Measurements from ENCODE around the gene PRPF38B. TPM values are rescaled to one million over a fixed set of nuclear protein-coding genes. Genes with fewer than 3 reads are reported as not detected.

Gene PRPF38B
- total RNA-seq, 5 donors from 2014 or later (not counting 1 experiment from before 2014, with no cell fraction given) = 109 to 130 (median 110) TPM

- peaks cover 3 to 9% of the 10 kb centered on the region in 2 donors for H3K27me3 Mint-ChIP-seq
- no peak overlapping the region for H3K4me3 Mint-ChIP-seq
- H3K27me3 ChIP-seq (replicated peaks in 1 of 2; ENCODE audit: control insufficient read depth in 2 of 2, extremely low read depth in 1 of 2, insufficient read depth in 2 of 2, low read length in 1 of 2) = no peaks in the 10 kb centered on the region
- no peak for DNase-seq
- CTCF ChIA-PET = no interaction called here
- no peak overlapping the region for H3K4me3 ChIP-seq (ENCODE audit: control insufficient read depth in 1 of 2, extremely low read depth in 1 of 2, low read length in 1 of 2)
- H3K4me1 ChIP-seq (ENCODE audit: control insufficient read depth in 1 of 2, extremely low read depth in 1 of 2, insufficient read depth in 2 of 2, low read length in 2 of 2) = no peaks in the 10 kb centered on the region
- no peak overlapping the region for H3K27ac Mint-ChIP-seq
- H3K36me3 ChIP-seq (ENCODE audit: control insufficient read depth in 2 of 2, extremely low read depth in 1 of 2, insufficient read depth in 1 of 2, low read length in 1 of 2) = no peaks in the 10 kb centered on the region
- no peaks in the 10 kb centered on the region for H3K36me3 Mint-ChIP-seq
- 89% methylated on average over 9 of the region's 9 CpGs for WGBS (ENCODE audit: insufficient coverage)
- no peak for ATAC-seq (replicated peaks in 1 of 4)
- H3K9me3 ChIP-seq = no peaks in the 10 kb centered on the region
- H3K4me1 Mint-ChIP-seq = no peaks in the 10 kb centered on the region
- no peaks in the 10 kb centered on the region for H3K9me3 Mint-ChIP-seq
- POLR2A ChIA-PET = interaction anchor here in 1 of 2 donors (1.0 kb wide), 1 partner anchor 13 kb away, joined by 3 read pairs; no protein-coding TSS in a partner anchor
- no peak overlapping the region for H3K27ac ChIP-seq (ENCODE audit: low read length)
Observed at GRCh38 chr1:108717774-108718316, 25.7 kb downstream of the PRPF38B start.

DNA sequence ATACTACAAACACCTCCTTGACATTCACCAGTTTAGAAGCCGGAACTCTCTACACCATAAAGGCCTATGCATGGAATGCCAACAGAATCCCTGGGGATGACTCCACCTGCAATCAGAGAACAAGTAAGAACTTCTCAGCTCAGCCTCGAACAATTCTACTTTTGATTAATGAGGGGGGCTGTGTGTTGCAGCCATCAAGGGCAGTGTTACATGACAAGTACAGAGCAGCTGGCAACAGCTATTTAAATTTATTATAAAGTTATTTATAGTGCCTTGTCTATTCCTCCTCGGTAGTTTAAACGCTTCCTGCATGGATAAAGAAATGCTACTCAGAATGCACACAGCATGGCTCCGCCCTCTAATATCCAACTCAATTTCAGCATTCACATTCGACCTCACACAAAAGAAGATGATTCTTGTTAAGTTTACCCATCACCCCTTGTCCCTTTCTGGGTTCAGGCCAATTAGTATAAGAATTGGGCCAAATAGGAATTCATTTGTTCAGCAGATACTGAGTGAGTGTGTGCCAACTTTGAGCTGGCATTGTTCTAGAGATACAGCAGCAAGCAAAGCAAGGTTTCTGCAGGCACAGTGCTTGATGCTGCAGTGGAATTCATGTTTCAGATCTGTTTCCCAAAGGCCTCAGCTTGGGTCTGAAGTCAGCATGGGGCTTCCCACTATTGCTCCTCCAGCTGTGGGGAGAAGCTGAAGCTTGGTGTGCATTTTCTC lies 27.0 kb downstream of the PRPF38B start:
- no peak overlapping the region for H3K4me3 Mint-ChIP-seq
- H3K36me3 ChIP-seq (ENCODE audit: control insufficient read depth in 2 of 2, extremely low read depth in 1 of 2, insufficient read depth in 1 of 2, low read length in 1 of 2) = no peaks in the 10 kb centered on the region
- H3K27me3 Mint-ChIP-seq = peaks cover 3 to 5% of the 10 kb centered on the region in 2 donors
- WGBS (ENCODE audit: insufficient coverage) = no CpG with 5 or more reads among the region's 6 CpGs
- no peak overlapping the region for H3K4me3 ChIP-seq (ENCODE audit: control insufficient read depth in 1 of 2, extremely low read depth in 1 of 2, low read length in 1 of 2)
- ATAC-seq (replicated peaks in 1 of 4) (no peak), DNase-seq (no peak)
- no peaks in the 10 kb centered on the region for H3K9me3 ChIP-seq
- H3K4me1 ChIP-seq (ENCODE audit: control insufficient read depth in 1 of 2, extremely low read depth in 1 of 2, insufficient read depth in 2 of 2, low read length in 2 of 2) = no peaks in the 10 kb centered on the region
- ChIA-PET CTCF (no interaction called here), POLR2A (interaction anchor here in 1 of 2 donors (0.5 kb wide), 1 partner anchor 115 kb away, joined by 4 read pairs; no protein-coding TSS in a partner anchor)
- H3K9me3 Mint-ChIP-seq = no peaks in the 10 kb centered on the region
- H3K27me3 ChIP-seq (replicated peaks in 1 of 2; ENCODE audit: control insufficient read depth in 2 of 2, extremely low read depth in 1 of 2, insufficient read depth in 2 of 2, low read length in 1 of 2) = no peaks in the 10 kb centered on the region
- H3K27ac Mint-ChIP-seq = no peak overlapping the region
- no peaks in the 10 kb centered on the region for H3K36me3 Mint-ChIP-seq
- no peaks in the 10 kb centered on the region for H3K4me1 Mint-ChIP-seq
- H3K27ac ChIP-seq (ENCODE audit: low read length) = no peak overlapping the region

GRCh38 chr1:108719656-108720435 lies 27.7 kb downstream of the PRPF38B start:
- H3K27me3 ChIP-seq (replicated peaks in 1 of 2; ENCODE audit: control insufficient read depth in 2 of 2, extremely low read depth in 1 of 2, insufficient read depth in 2 of 2, low read length in 1 of 2) = no peaks in the 10 kb centered on the region
- no peak for ATAC-seq (replicated peaks in 1 of 4)

DNA sequence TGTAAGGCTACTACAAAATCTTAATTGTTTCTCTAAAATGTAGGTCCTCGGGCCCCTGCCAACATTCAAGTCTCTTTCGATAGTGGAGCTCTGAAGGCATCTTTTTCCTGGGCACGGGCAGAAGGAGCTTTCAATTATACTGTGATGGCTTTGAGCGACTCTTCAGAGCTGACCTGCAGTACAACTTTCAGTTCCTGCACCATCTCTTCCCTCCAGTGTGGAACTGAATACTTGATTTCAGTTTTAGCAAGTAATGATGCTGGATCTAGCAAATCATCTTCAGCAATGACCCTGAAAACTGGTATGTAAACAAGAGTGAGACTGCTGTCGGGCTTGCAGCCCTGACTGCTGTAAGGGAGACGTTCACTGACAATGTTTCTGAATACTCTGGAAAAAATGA lies 30.2 kb downstream of the PRPF38B start:
- DNase-seq = no peak
- Histone ChIP-seq H3K27ac (ENCODE audit: low read length) (no peak overlapping the region), H3K4me3 (ENCODE audit: control insufficient read depth in 1 of 2, extremely low read depth in 1 of 2, low read length in 1 of 2) (no peak overlapping the region), H3K36me3 (ENCODE audit: control insufficient read depth in 2 of 2, extremely low read depth in 1 of 2, insufficient read depth in 1 of 2, low read length in 1 of 2) (no peaks in the 10 kb centered on the region), H3K9me3 (no peaks in the 10 kb centered on the region), H3K4me1 (ENCODE audit: control insufficient read depth in 1 of 2, extremely low read depth in 1 of 2, insufficient read depth in 2 of 2, low read length in 2 of 2) (no peaks in the 10 kb centered on the region), H3K27me3 (replicated peaks in 1 of 2; ENCODE audit: control insufficient read depth in 2 of 2, extremely low read depth in 1 of 2, insufficient read depth in 2 of 2, low read length in 1 of 2) (peaks cover 0 to 5% of the 10 kb centered on the region in 2 experiments)
- Mint-ChIP-seq H3K36me3 (no peaks in the 10 kb centered on the region), H3K27me3 (peaks cover 0 to 3% of the 10 kb centered on the region in 2 donors), H3K4me3 (no peak overlapping the region), H3K4me1 (no peaks in the 10 kb centered on the region), H3K27ac (no peak overlapping the region), H3K9me3 (no peaks in the 10 kb centered on the region)
- ATAC-seq (replicated peaks in 1 of 4) = no peak
- CTCF ChIA-PET = interaction anchor here in 1 of 2 donors (0.7 kb wide), 1 partner anchor 67 kb away, joined by 3 read pairs; no protein-coding TSS in a partner anchor
- WGBS (ENCODE audit: insufficient coverage) = 88% methylated on average over 4 of the region's 6 CpGs
- POLR2A ChIA-PET = no interaction called here

More at GRCh38 chr1:108719656-108720435, 27.7 kb downstream of the PRPF38B start:
- Histone ChIP-seq H3K27ac (ENCODE audit: low read length) (no peak overlapping the region), H3K9me3 (no peaks in the 10 kb centered on the region), H3K36me3 (ENCODE audit: control insufficient read depth in 2 of 2, extremely low read depth in 1 of 2, insufficient read depth in 1 of 2, low read length in 1 of 2) (no peaks in the 10 kb centered on the region), H3K4me1 (ENCODE audit: control insufficient read depth in 1 of 2, extremely low read depth in 1 of 2, insufficient read depth in 2 of 2, low read length in 2 of 2) (no peaks in the 10 kb centered on the region), H3K4me3 (ENCODE audit: control insufficient read depth in 1 of 2, extremely low read depth in 1 of 2, low read length in 1 of 2) (no peak overlapping the region)
- Mint-ChIP-seq H3K4me3 (no peak overlapping the region), H3K9me3 (no peaks in the 10 kb centered on the region), H3K27me3 (peaks cover 3 to 5% of the 10 kb centered on the region in 2 donors), H3K36me3 (no peaks in the 10 kb centered on the region), H3K27ac (no peak overlapping the region), H3K4me1 (no peaks in the 10 kb centered on the region)
- DNase-seq = no peak
- ChIA-PET POLR2A (no interaction called here), CTCF (no interaction called here)
- 90% methylated on average over 4 of the region's 8 CpGs for WGBS (ENCODE audit: insufficient coverage)

DNA sequence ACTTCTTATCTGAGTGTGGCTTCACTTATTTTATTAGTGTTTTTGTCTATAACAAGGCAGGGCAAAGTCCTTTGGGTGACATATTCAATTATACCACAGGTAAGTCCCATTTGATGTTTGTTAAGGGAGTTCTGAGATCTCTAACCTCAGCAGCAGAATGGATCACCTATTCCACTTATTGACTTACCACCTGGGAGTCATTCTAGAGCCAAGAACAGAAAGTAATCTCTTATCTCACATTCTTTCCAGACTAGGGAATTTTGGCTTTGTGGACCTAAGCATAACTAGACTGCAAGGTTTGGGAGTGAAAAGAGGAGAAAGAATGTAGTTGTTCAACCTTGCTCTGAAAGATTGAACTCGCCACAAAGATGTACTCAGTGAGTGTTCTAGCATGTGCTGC lies 33.8 kb downstream of the PRPF38B start:
- no peaks in the 10 kb centered on the region for H3K36me3 ChIP-seq (ENCODE audit: control insufficient read depth in 2 of 2, extremely low read depth in 1 of 2, insufficient read depth in 1 of 2, low read length in 1 of 2)
- ATAC-seq (replicated peaks in 1 of 4) (no peak), DNase-seq (no peak)
- no peak overlapping the region for H3K4me3 Mint-ChIP-seq
- WGBS (ENCODE audit: insufficient coverage) = no CpG with 5 or more reads among the region's 1 CpG
- CTCF ChIA-PET = no interaction called here
- POLR2A ChIA-PET = no interaction called here
- no peak overlapping the region for H3K4me3 ChIP-seq (ENCODE audit: control insufficient read depth in 1 of 2, extremely low read depth in 1 of 2, low read length in 1 of 2)
- peaks cover 4 to 14% of the 10 kb centered on the region in 2 experiments for H3K27me3 ChIP-seq (replicated peaks in 1 of 2; ENCODE audit: control insufficient read depth in 2 of 2, extremely low read depth in 1 of 2, insufficient read depth in 2 of 2, low read length in 1 of 2)
- no peaks in the 10 kb centered on the region for H3K9me3 Mint-ChIP-seq
- no peaks in the 10 kb centered on the region for H3K36me3 Mint-ChIP-seq
- H3K4me1 ChIP-seq (ENCODE audit: control insufficient read depth in 1 of 2, extremely low read depth in 1 of 2, insufficient read depth in 2 of 2, low read length in 2 of 2) = no peaks in the 10 kb centered on the region
- H3K27ac Mint-ChIP-seq = no peak overlapping the region
- H3K4me1 Mint-ChIP-seq = no peaks in the 10 kb centered on the region
- no peak overlapping the region for H3K27ac ChIP-seq (ENCODE audit: low read length)
- H3K27me3 Mint-ChIP-seq = peaks cover 3 to 7% of the 10 kb centered on the region in 2 donors
- no peaks in the 10 kb centered on the region for H3K9me3 ChIP-seq

GRCh38 chr1:108728327-108728923 lies 36.3 kb downstream of the PRPF38B start:
- Mint-ChIP-seq H3K4me1 (no peaks in the 10 kb centered on the region), H3K9me3 (no peaks in the 10 kb centered on the region), H3K36me3 (no peaks in the 10 kb centered on the region), H3K4me3 (no peak overlapping the region), H3K27me3 (peaks cover 3 to 7% of the 10 kb centered on the region in 2 donors), H3K27ac (no peak overlapping the region)
- ChIA-PET CTCF (no interaction called here), POLR2A (no interaction called here)
- no peak for DNase-seq
- no peaks in the 10 kb centered on the region for H3K4me1 ChIP-seq (ENCODE audit: control insufficient read depth in 1 of 2, extremely low read depth in 1 of 2, insufficient read depth in 2 of 2, low read length in 2 of 2)
- H3K36me3 ChIP-seq (ENCODE audit: control insufficient read depth in 2 of 2, extremely low read depth in 1 of 2, insufficient read depth in 1 of 2, low read length in 1 of 2) = no peaks in the 10 kb centered on the region
- 95% methylated on average over 4 of the region's 8 CpGs for WGBS (ENCODE audit: insufficient coverage)
- H3K4me3 ChIP-seq (ENCODE audit: control insufficient read depth in 1 of 2, extremely low read depth in 1 of 2, low read length in 1 of 2) = no peak overlapping the region
- H3K27me3 ChIP-seq (replicated peaks in 1 of 2; ENCODE audit: control insufficient read depth in 2 of 2, extremely low read depth in 1 of 2, insufficient read depth in 2 of 2, low read length in 1 of 2) = peaks cover 4 to 14% of the 10 kb centered on the region in 2 experiments
- no peak for ATAC-seq (replicated peaks in 1 of 4)
- no peaks in the 10 kb centered on the region for H3K9me3 ChIP-seq
- H3K27ac ChIP-seq (ENCODE audit: low read length) = no peak overlapping the region
